ENCODE results near the gene ETV3.

The ETV3 gene

GRCh38 chr1:157131281-157131680 is 6.9 kb downstream of the ETV3 start:
- DNase-seq, result no peak

GRCh38 chr1:157124855-157125254 is 13.3 kb downstream of the ETV3 start:
- 96% methylated on average over 7 of the region's 7 CpGs for WGBS (ENCODE audit: insufficient coverage)
- Histone ChIP-seq H3K27ac (ENCODE audit: insufficient read depth in 1 of 2, low read depth in 1 of 2, low read length in 2 of 2, poor library complexity in 1 of 2, severe bottlenecking in 2 of 2) (no peak overlapping the region), H3K4me1 (ENCODE audit: control extremely low read depth in 1 of 4, control insufficient read depth in 4 of 4, insufficient read depth in 4 of 4, low read length in 3 of 4) (no peaks in the 10 kb centered on the region), H3K36me3 (ENCODE audit: control insufficient read depth in 4 of 4, insufficient read depth in 4 of 4, low read length in 3 of 4) (peaks cover 21 to 55% (median 38%) of the 10 kb centered on the region in 4 experiments), H3K27me3 (replicated peaks in 2 of 5; ENCODE audit: control insufficient read depth in 4 of 5, insufficient read depth in 5 of 5, low read length in 4 of 5) (no peaks in the 10 kb centered on the region), H3K4me3 (ENCODE audit: control insufficient read depth in 1 of 7, extremely low read depth in 1 of 7, insufficient read depth in 4 of 7, low read depth in 2 of 7, low read length in 6 of 7) (no peak overlapping the region), H3K9me3 (ENCODE audit: control extremely low read depth in 1 of 5, control insufficient read depth in 4 of 5, insufficient read depth in 2 of 5, low read depth in 1 of 5, low read length in 4 of 5) (no peaks in the 10 kb centered on the region)
- peak; percentile 10 to 27 (median 22) for DNase-seq
- ChIA-PET POLR2A (interaction anchor here (1.0 to 1.2 kb wide), 2 partner anchors 10 to 13 kb away, joined by 3 to 4 read pairs; no protein-coding TSS in a partner anchor), CTCF (interaction anchor here (1.5 to 2.0 kb wide), 3 partner anchors 9 to 30 kb away, joined by 3 to 6 read pairs (median 3); no protein-coding TSS in a partner anchor)

More at GRCh38 chr1:157131281-157131680, 6.9 kb downstream of the ETV3 start:
- ChIA-PET CTCF (interaction anchor here (1.4 to 15.6 kb wide), 2 partner anchors 23 to 41 kb away, joined by 8 to 180 read pairs; no protein-coding TSS in a partner anchor), POLR2A (interaction anchor here (1.4 kb wide), 1 partner anchor 24 kb away, joined by 3 read pairs; no protein-coding TSS in a partner anchor)
- Histone ChIP-seq H3K4me1 (ENCODE audit: control extremely low read depth in 1 of 4, control insufficient read depth in 4 of 4, insufficient read depth in 4 of 4, low read length in 3 of 4) (peaks cover 5 to 18% (median 6%) of the 10 kb centered on the region in 4 experiments), H3K9me3 (ENCODE audit: control extremely low read depth in 1 of 5, control insufficient read depth in 4 of 5, insufficient read depth in 2 of 5, low read depth in 1 of 5, low read length in 4 of 5) (no peaks in the 10 kb centered on the region), H3K27ac (ENCODE audit: insufficient read depth in 1 of 2, low read depth in 1 of 2, low read length in 2 of 2, poor library complexity in 1 of 2, severe bottlenecking in 2 of 2) (no peak overlapping the region), H3K27me3 (replicated peaks in 2 of 5; ENCODE audit: control insufficient read depth in 4 of 5, insufficient read depth in 5 of 5, low read length in 4 of 5) (no peaks in the 10 kb centered on the region), H3K36me3 (ENCODE audit: control insufficient read depth in 4 of 4, insufficient read depth in 4 of 4, low read length in 3 of 4) (peaks cover 38 to 78% (median 54%) of the 10 kb centered on the region in 4 experiments), H3K4me3 (ENCODE audit: control insufficient read depth in 1 of 7, extremely low read depth in 1 of 7, insufficient read depth in 4 of 7, low read depth in 2 of 7, low read length in 6 of 7) (no peak overlapping the region)
- no CpG with 5 or more reads among the region's 4 CpGs for WGBS (ENCODE audit: insufficient coverage)

GRCh38 chr1:157119448-157119847 is 18.7 kb downstream of the ETV3 start:
- Histone ChIP-seq H3K27ac (ENCODE audit: insufficient read depth in 1 of 2, low read depth in 1 of 2, low read length in 2 of 2, poor library complexity in 1 of 2, severe bottlenecking in 2 of 2) (no peak overlapping the region), H3K9me3 (ENCODE audit: control extremely low read depth in 1 of 5, control insufficient read depth in 4 of 5, insufficient read depth in 2 of 5, low read depth in 1 of 5, low read length in 4 of 5) (no peaks in the 10 kb centered on the region), H3K4me3 (ENCODE audit: control insufficient read depth in 1 of 7, extremely low read depth in 1 of 7, insufficient read depth in 4 of 7, low read depth in 2 of 7, low read length in 6 of 7) (no peak overlapping the region), H3K27me3 (replicated peaks in 2 of 5; ENCODE audit: control insufficient read depth in 4 of 5, insufficient read depth in 5 of 5, low read length in 4 of 5) (no peaks in the 10 kb centered on the region), H3K4me1 (ENCODE audit: control extremely low read depth in 1 of 4, control insufficient read depth in 4 of 4, insufficient read depth in 4 of 4, low read length in 3 of 4) (no peaks in the 10 kb centered on the region), H3K36me3 (ENCODE audit: control insufficient read depth in 4 of 4, insufficient read depth in 4 of 4, low read length in 3 of 4) (peaks cover 7 to 21% (median 15%) of the 10 kb centered on the region in 4 experiments)
- CTCF ChIA-PET, result interaction anchor here (0.6 to 0.8 kb wide), 2 partner anchors 11 to 24 kb away, joined by 3 to 4 read pairs; no protein-coding TSS in a partner anchor
- 88% methylated on average over 1 of the region's 2 CpGs for WGBS (ENCODE audit: insufficient coverage)
- POLR2A ChIA-PET, result no interaction called here
- DNase-seq, result no peak

DNA sequence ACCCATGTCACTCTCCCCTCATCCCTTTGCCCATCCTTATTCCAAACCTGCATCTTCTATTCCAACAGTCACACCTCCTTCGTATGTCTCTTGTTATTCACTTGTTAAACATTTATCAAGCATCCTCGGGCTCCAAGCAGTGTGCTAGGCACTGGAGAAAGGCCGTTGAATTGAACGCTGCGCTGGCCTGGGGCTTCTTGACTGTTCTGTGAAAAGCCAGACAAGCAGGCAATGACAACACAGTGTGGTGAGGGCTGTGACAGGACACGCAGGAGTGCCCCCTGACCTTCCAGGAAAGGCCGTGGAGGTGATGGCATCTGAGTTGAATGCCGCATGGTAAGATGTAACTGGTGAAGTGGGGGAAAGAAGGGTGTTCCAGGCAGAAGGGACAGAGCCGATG is 19.2 kb downstream of the ETV3 start:
- POLR2A ChIA-PET, result no interaction called here
- WGBS (ENCODE audit: insufficient coverage), result 96% methylated on average over 8 of the region's 9 CpGs

GRCh38 chr1:157117527-157118057 is 20.6 kb downstream of the ETV3 start:
- Histone ChIP-seq H3K36me3 (ENCODE audit: control insufficient read depth in 4 of 4, insufficient read depth in 4 of 4, low read length in 3 of 4) (peaks cover 1 to 3% (median 2%) of the 10 kb centered on the region in 4 experiments), H3K27ac (ENCODE audit: insufficient read depth in 1 of 2, low read depth in 1 of 2, low read length in 2 of 2, poor library complexity in 1 of 2, severe bottlenecking in 2 of 2) (no peak overlapping the region), H3K4me3 (ENCODE audit: control insufficient read depth in 1 of 7, extremely low read depth in 1 of 7, insufficient read depth in 4 of 7, low read depth in 2 of 7, low read length in 6 of 7) (no peak overlapping the region), H3K4me1 (ENCODE audit: control extremely low read depth in 1 of 4, control insufficient read depth in 4 of 4, insufficient read depth in 4 of 4, low read length in 3 of 4) (peaks cover 0 to 6% (median 0%) of the 10 kb centered on the region in 4 experiments), H3K27me3 (replicated peaks in 2 of 5; ENCODE audit: control insufficient read depth in 4 of 5, insufficient read depth in 5 of 5, low read length in 4 of 5) (peaks cover 0 to under 1% (median 0%) of the 10 kb centered on the region in 5 experiments), H3K9me3 (ENCODE audit: control extremely low read depth in 1 of 5, control insufficient read depth in 4 of 5, insufficient read depth in 2 of 5, low read depth in 1 of 5, low read length in 4 of 5) (no peaks in the 10 kb centered on the region)
- ChIA-PET POLR2A (no interaction called here), CTCF (interaction anchor here (1.3 to 1.5 kb wide), 2 partner anchors 40 to 43 kb away, joined by 3 to 4 read pairs; no protein-coding TSS in a partner anchor)
- DNase-seq, result peak in 2 of 3 donors; percentile 5 to 13
- 77% methylated on average over 2 of the region's 4 CpGs for WGBS (ENCODE audit: insufficient coverage)

More for the DNA sequence above, 19.2 kb downstream of the ETV3 start:
- no peak for DNase-seq
- no peak overlapping the region for H3K4me3 ChIP-seq (ENCODE audit: control insufficient read depth in 1 of 7, extremely low read depth in 1 of 7, insufficient read depth in 4 of 7, low read depth in 2 of 7, low read length in 6 of 7)
- no peak overlapping the region for H3K27ac ChIP-seq (ENCODE audit: insufficient read depth in 1 of 2, low read depth in 1 of 2, low read length in 2 of 2, poor library complexity in 1 of 2, severe bottlenecking in 2 of 2)
- H3K27me3 ChIP-seq (replicated peaks in 2 of 5; ENCODE audit: control insufficient read depth in 4 of 5, insufficient read depth in 5 of 5, low read length in 4 of 5), result no peaks in the 10 kb centered on the region
- H3K9me3 ChIP-seq (ENCODE audit: control extremely low read depth in 1 of 5, control insufficient read depth in 4 of 5, insufficient read depth in 2 of 5, low read depth in 1 of 5, low read length in 4 of 5), result no peaks in the 10 kb centered on the region
- H3K36me3 ChIP-seq (ENCODE audit: control insufficient read depth in 4 of 4, insufficient read depth in 4 of 4, low read length in 3 of 4), result peaks cover 7 to 17% (median 14%) of the 10 kb centered on the region in 4 experiments
- CTCF ChIA-PET, result interaction anchor here (0.8 kb wide), 1 partner anchor 10 kb away, joined by 3 read pairs; no protein-coding TSS in a partner anchor
- H3K4me1 ChIP-seq (ENCODE audit: control extremely low read depth in 1 of 4, control insufficient read depth in 4 of 4, insufficient read depth in 4 of 4, low read length in 3 of 4), result no peaks in the 10 kb centered on the region

GRCh38 chr1:157116737-157117103 is 21.5 kb downstream of the ETV3 start:
- POLR2A ChIA-PET, result no interaction called here
- H3K9me3 ChIP-seq (ENCODE audit: control extremely low read depth in 1 of 5, control insufficient read depth in 4 of 5, insufficient read depth in 2 of 5, low read depth in 1 of 5, low read length in 4 of 5), result no peaks in the 10 kb centered on the region
- no peaks in the 10 kb centered on the region for H3K36me3 ChIP-seq (ENCODE audit: control insufficient read depth in 4 of 4, insufficient read depth in 4 of 4, low read length in 3 of 4)
- peaks cover 0 to 6% (median 0%) of the 10 kb centered on the region in 4 experiments for H3K4me1 ChIP-seq (ENCODE audit: control extremely low read depth in 1 of 4, control insufficient read depth in 4 of 4, insufficient read depth in 4 of 4, low read length in 3 of 4)
- CTCF ChIA-PET, result interaction anchor here (1.3 to 1.6 kb wide), 3 partner anchors 8 to 42 kb away, joined by 3 to 6 read pairs (median 4); no protein-coding TSS in a partner anchor
- no peak overlapping the region for H3K27ac ChIP-seq (ENCODE audit: insufficient read depth in 1 of 2, low read depth in 1 of 2, low read length in 2 of 2, poor library complexity in 1 of 2, severe bottlenecking in 2 of 2)
- no peak overlapping the region for H3K4me3 ChIP-seq (ENCODE audit: control insufficient read depth in 1 of 7, extremely low read depth in 1 of 7, insufficient read depth in 4 of 7, low read depth in 2 of 7, low read length in 6 of 7)
- H3K27me3 ChIP-seq (replicated peaks in 2 of 5; ENCODE audit: control insufficient read depth in 4 of 5, insufficient read depth in 5 of 5, low read length in 4 of 5), result peaks cover 0 to 1% (median 0%) of the 10 kb centered on the region in 5 experiments
- DNase-seq, result no peak

All from common myeloid progenitor, CD34-positive (primary cell).